Fibroblast of lung (primary cell): ENCODE measurements around the gene ENKD1.

Experiments
- CTCF ChIP-seq, 2 donors: IDR thresholded peaks in 1 of 2; conservative IDR thresholded peaks in 1 of 2; 1 replicate in 1 of 2; 2 replicates in 1 of 2; pipeline ENCODE4 v1.5.1; 2011 to 2012; ENCODE audit warnings: low read length in 2 of 2, control low read depth in 1 of 2, inconsistent platforms in 1 of 2, low read depth in 1 of 2, mild to moderate bottlenecking in 1 of 2
- EZH2 ChIP-seq: IDR thresholded peaks from 2 replicates; pipeline ENCODE4 v1.5.1; 2012; ENCODE audit warnings: low read length, control low read depth, mild to moderate bottlenecking; ENCODE audit errors: missing control alignments

GRCh38 chr16:67647111-67647651 lies 19.4 kb downstream of the ENKD1 start:
- TF ChIP-seq CTCF (conservative IDR thresholded peaks at IDR 0.05 in 1 of 2, IDR thresholded peaks at IDR 0.05 in 1 of 2; ENCODE audit: low read depth in 1 of 2, low read length in 2 of 2) (no peak), EZH2 (no peak)
